Breast epithelium (tissue), 4 donors: ENCODE results near the gene CLASP1. TPM values are rescaled to one million over a fixed set of nuclear protein-coding genes. Genes with fewer than 3 reads are reported as not detected.

Experiments
- DNase-seq, 2 donors: peaks; one replicate each; pipeline ENCODE4 v3.0.0-alpha.2; 2019; ENCODE audit warnings: low spot score in 2 of 2
- H3K27ac ChIP-seq, 2 donors: fragments of 200-600 bp; sonication (generic) in 1 of 2; one replicate each; pipeline ENCODE4 v1.5.1; 2016 to 2019; ENCODE audit warnings: mild to moderate bottlenecking in 1 of 2
- H3K27me3 ChIP-seq, 2 donors: fragments of 200-600 bp; sonication (generic) in 1 of 2; one replicate each; pipeline versions ENCODE4 v1.5.1 to v1.6.0; 2017 to 2019; ENCODE audit warnings: control low read depth in 1 of 2, mild to moderate bottlenecking in 1 of 2
- H3K36me3 ChIP-seq: fragments of 200-600 bp; one replicate; pipeline ENCODE4 v1.5.1; 2019
- H3K4me1 ChIP-seq, 2 donors: fragments of 200-600 bp; sonication (generic); one replicate each; pipeline ENCODE4 v1.5.1; 2016 to 2019; ENCODE audit warnings: control low read depth in 1 of 2
- H3K4me3 ChIP-seq, 3 donors: fragments of 200-600 bp; sonication (generic); 1 replicate in 2 of 3; 2 replicates in 1 of 3; pipeline ENCODE4 v1.5.1; 2016 to 2019; ENCODE audit warnings: mild to moderate bottlenecking in 3 of 3, moderate library complexity in 2 of 3
- H3K9me3 ChIP-seq, 2 donors: fragments of 200-600 bp; sonication (generic) in 1 of 2; one replicate each; pipeline ENCODE4 v1.5.1; 2016 to 2019; ENCODE audit warnings: control low read depth in 1 of 2
- CTCF ChIP-seq, 3 donors: fragments of 450-650 bp; IDR thresholded peaks; one replicate each; pipeline ENCODE4 v1.5.1; 2016 to 2017; ENCODE audit warnings: antibody characterized with exemption in 3 of 3, mild to moderate bottlenecking in 3 of 3, moderate library complexity in 3 of 3
- POLR2A ChIP-seq: fragments of 450-650 bp; IDR thresholded peaks from one replicate; pipeline ENCODE4 v1.6.1; 2016; ENCODE audit warnings: antibody characterized with exemption, mild to moderate bottlenecking, moderate library complexity
- POLR2AphosphoS5 ChIP-seq, 3 donors: sonication (generic); formaldehyde crosslinking; IDR thresholded peaks; one replicate each; pipeline ENCODE4 v1.6.1; 2017; ENCODE audit warnings: antibody characterized with exemption in 3 of 3
- intact Hi-C: fragments of 100-400 bp; cut with DNase I; formaldehyde crosslinking; loops from one replicate; pipeline ENCODE4 v1.15.1; 2023; ENCODE audit warnings: low total_unique reads
- total RNA-seq, 3 donors: library from RNA; depleted of rRNA; stranded (reverse); fragments of >200 nt; gene quantifications; one replicate each; pipeline ENCODE4 v1.1.0, GENCODE V29; 2016

CLASP1 gene
- total RNA-seq, 3 donors from 2014 or later: 80.3 to 106 (median 98.7) TPM

DNA sequence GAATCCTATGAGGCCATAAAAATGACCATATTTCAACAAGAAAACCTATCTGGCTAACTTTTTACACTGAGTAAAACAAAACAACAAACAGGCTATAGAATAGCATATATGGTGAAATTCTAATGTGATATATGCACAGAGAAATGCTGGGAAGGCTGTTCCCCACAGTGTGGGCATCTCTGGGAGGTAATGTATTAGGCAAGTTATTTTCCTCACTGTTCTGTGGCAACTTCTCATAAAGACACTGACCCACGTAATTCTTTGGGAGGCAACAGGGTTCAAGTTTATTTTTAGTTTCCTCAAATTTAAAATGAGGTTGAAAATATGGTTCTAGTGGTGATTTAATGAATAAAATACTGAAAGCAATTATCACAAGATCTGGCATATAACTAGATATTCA, 71.9 kb downstream of the CLASP1 start:
- no peaks in the 10 kb centered on the region for H3K4me1 ChIP-seq
- no peaks in the 10 kb centered on the region for H3K36me3 ChIP-seq
- TF ChIP-seq POLR2AphosphoS5 (IDR thresholded peaks at IDR 0.05): no peak
- TF ChIP-seq CTCF (IDR thresholded peaks at IDR 0.05): no peak
- TF ChIP-seq POLR2A: no peak
- H3K4me3 ChIP-seq: no peak overlapping the region
- H3K9me3 ChIP-seq: no peaks in the 10 kb centered on the region
- H3K27me3 ChIP-seq: no peaks in the 10 kb centered on the region
- H3K27ac ChIP-seq: no peak overlapping the region
- intact Hi-C loops: loop anchor here (2.0 kb wide), 1 partner anchor 47 kb away; no protein-coding TSS in a partner anchor
- DNase-seq: no peak

DNA sequence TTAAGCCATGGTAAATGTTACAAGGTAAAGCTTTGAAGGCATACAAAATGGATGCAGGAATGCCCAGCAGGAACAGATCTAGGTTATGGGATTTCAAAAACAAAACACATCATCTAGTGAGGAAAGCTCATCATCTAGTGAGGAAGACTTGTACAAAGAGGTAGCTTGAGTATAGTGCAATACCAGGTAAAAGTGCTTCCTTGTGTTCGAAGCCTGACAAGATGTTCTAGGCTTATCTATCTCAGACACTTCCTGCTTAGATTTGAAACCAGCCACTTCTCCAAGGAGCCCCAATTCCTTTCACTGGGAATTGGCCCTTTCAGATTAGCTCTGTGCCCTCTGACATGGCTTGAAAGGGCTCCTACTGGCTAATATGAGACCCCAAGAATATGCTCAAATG, 73.0 kb downstream of the CLASP1 start:
- H3K4me1 ChIP-seq: no peaks in the 10 kb centered on the region
- no peak overlapping the region for H3K4me3 ChIP-seq
- H3K9me3 ChIP-seq: no peaks in the 10 kb centered on the region
- intact Hi-C loops: loop anchor here (2.0 kb wide), 1 partner anchor 49 kb away; no protein-coding TSS in a partner anchor
- no peak for TF ChIP-seq POLR2AphosphoS5 (IDR thresholded peaks at IDR 0.05)
- no peak for DNase-seq
- no peaks in the 10 kb centered on the region for H3K27me3 ChIP-seq
- H3K36me3 ChIP-seq: no peaks in the 10 kb centered on the region
- no peak overlapping the region for H3K27ac ChIP-seq

DNA sequence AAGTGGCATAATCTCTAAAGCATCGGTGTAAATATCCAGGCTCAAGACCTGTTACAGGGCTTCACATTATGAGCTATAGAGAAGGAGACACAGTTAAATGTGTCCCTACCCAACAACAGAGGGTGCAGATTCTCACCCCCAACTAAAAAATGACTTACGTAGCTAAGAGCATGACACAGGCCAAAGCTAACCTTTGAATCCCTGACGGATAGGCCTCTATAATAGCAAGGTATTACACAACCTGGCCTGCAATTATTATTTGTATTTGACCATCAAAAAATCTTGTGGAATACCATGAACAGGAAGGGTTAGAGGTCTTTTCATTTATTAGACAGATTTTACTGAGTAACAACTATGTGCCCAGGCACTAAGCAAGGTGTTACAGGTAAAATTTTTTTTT, 73.5 kb downstream of the CLASP1 start:
- no peaks in the 10 kb centered on the region for H3K4me1 ChIP-seq
- TF ChIP-seq CTCF (IDR thresholded peaks at IDR 0.05): no peak
- no peak for TF ChIP-seq POLR2AphosphoS5 (IDR thresholded peaks at IDR 0.05)
- TF ChIP-seq POLR2A: no peak
- no peak for DNase-seq
- H3K27ac ChIP-seq: no peak overlapping the region
- H3K9me3 ChIP-seq: no peaks in the 10 kb centered on the region
- no peaks in the 10 kb centered on the region for H3K27me3 ChIP-seq
- H3K4me3 ChIP-seq: no peak overlapping the region
- H3K36me3 ChIP-seq: no peaks in the 10 kb centered on the region
- intact Hi-C loops: loop anchor here (2.0 kb wide), 1 partner anchor 49 kb away; no protein-coding TSS in a partner anchor

GRCh38 chr2:121570667-121571055, 78.6 kb downstream of the CLASP1 start:
- H3K27me3 ChIP-seq: no peaks in the 10 kb centered on the region
- peaks cover 0 to 1% of the 10 kb centered on the region in 2 donors for H3K4me1 ChIP-seq
- no peak overlapping the region for H3K4me3 ChIP-seq
- intact Hi-C loops: no loop called here
- no peaks in the 10 kb centered on the region for H3K36me3 ChIP-seq
- no peak overlapping the region for H3K27ac ChIP-seq
- no peak for TF ChIP-seq POLR2A
- TF ChIP-seq CTCF (IDR thresholded peaks at IDR 0.05): no peak
- TF ChIP-seq POLR2AphosphoS5 (IDR thresholded peaks at IDR 0.05): no peak
- no peak for DNase-seq
- no peaks in the 10 kb centered on the region for H3K9me3 ChIP-seq

- Histone ChIP-seq H3K4me3 (no peak overlapping the region), H3K9me3 (no peaks in the 10 kb centered on the region), H3K4me1 (peaks cover 0 to 5% of the 10 kb centered on the region in 2 donors), H3K27ac (no peak overlapping the region), H3K36me3 (no peaks in the 10 kb centered on the region), H3K27me3 (no peaks in the 10 kb centered on the region)
- DNase-seq: no peak
- intact Hi-C loops: no loop called here
- TF ChIP-seq CTCF (IDR thresholded peaks at IDR 0.05) (no peak), POLR2AphosphoS5 (IDR thresholded peaks at IDR 0.05) (no peak), POLR2A (no peak)
These were observed 79.1 kb downstream of the CLASP1 start for GRCh38 chr2:121570036-121570666.
